Neural progenitor cell (in vitro differentiated cells): ENCODE results near the gene TBC1D10A.

Experiments used
- CTCF ChIP-seq: fragments of 200-600 bp; sonication (generic); IDR thresholded peaks from 2 replicates; pipeline ENCODE4 v1.5.1; 2017; ENCODE audit warnings: antibody characterized with exemption, mild to moderate bottlenecking
- EZH2 ChIP-seq: fragments of 200-600 bp; sonication (generic); IDR thresholded peaks from 2 replicates; pipeline ENCODE4 v1.6.1; 2017; ENCODE audit warnings: antibody characterized with exemption, mild to moderate bottlenecking, moderate library complexity

DNA sequence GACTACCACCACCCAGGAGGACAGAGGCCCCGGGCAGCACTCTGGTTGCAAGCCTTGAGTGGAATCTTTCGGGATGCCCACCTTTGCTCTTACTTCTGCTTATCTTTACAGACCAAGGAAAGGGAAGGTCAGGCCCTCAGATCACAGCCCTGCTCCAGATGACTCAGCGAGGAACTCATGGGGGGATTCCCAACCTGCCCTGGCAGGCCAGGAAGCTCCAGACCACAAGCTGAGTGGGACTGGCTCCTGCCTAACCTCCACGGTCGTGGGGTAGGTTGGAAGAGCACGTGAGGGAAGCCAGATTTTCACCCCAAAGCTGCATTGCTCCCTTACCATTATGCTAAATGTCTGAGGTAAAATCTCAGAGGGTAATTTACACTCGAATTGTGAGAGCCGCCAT, 11.8 kb downstream of the TBC1D10A start:
- TF ChIP-seq EZH2 (no peak), CTCF (no peak)
